HG03558 (cell line): Measurements from ENCODE around the gene TEKT5.

ENCODE experiments used
- ATAC-seq: cut with Tn5 transposase; IDR thresholded peaks from one replicate; pipeline ENCODE4 v1.9.1; 2021; ENCODE audit warnings: moderate number of reproducible peaks; ENCODE audit not compliant: unreplicated experiment; ENCODE audit errors: extremely low read depth

TEKT5 gene

DNA sequence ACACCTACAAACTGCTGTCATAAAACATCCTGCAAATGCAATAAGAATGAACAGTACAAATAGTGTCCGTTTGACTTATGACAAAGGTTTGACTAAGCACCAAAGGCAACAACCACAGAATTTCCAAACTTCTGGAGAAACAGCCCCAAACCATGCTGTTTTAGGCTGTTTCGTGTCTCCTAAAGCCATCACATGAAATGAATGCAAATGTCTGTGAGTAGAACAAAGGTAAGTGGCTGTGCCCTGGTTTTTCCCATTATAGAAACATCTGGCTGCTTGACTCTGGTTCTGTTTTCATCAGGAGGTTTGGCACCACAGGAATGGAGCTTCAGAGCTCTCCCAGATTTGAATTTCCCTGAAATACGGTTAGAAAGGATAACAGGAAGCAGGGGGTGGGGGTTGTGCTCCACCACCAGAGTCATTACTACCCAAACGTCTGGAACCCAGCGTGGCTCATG lies 109.7 kb downstream of the TEKT5 start:
- ATAC-seq, result no peak

DNA sequence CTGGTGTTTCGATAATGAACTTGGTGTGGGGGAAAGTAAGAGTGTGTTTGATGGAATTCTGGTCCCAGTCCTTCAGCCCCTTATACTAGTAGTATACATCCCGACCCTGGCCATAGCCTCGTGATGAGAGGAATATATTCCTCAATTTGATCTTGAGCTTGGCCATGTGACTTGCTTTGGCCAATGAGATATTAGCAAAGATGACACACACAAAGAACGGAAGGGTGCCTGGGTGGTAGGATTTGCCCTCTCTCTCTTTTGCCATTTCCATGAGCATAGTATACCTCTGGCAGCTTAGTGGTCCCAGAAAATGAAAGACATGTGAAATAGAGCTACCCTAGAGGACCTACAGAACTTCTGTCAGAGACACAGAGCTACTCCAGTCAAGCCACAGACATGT lies 111.5 kb downstream of the TEKT5 start:
- no peak for ATAC-seq

GRCh38 chr16:10581507-10581906 lies 113.2 kb downstream of the TEKT5 start:
- no peak for ATAC-seq

DNA sequence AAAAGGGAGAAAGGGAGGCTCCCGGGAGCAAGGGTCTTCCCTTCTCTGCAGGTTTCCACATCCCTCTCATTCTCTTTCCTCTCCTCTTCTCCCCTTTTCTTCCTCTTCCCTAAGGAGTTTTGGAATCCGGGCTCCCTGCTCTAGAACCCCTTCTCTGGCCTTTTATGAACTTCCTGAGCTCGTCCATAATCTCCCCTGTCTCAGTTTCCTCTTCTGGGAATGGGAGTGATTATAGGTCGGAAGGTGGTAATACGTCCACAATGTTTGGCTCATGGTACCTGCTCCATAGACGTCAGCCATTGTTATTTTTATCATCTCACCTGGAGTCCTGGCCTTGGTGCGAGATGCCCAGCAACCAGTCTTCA lies 113.9 kb downstream of the TEKT5 start:
- ATAC-seq, result no peak

DNA sequence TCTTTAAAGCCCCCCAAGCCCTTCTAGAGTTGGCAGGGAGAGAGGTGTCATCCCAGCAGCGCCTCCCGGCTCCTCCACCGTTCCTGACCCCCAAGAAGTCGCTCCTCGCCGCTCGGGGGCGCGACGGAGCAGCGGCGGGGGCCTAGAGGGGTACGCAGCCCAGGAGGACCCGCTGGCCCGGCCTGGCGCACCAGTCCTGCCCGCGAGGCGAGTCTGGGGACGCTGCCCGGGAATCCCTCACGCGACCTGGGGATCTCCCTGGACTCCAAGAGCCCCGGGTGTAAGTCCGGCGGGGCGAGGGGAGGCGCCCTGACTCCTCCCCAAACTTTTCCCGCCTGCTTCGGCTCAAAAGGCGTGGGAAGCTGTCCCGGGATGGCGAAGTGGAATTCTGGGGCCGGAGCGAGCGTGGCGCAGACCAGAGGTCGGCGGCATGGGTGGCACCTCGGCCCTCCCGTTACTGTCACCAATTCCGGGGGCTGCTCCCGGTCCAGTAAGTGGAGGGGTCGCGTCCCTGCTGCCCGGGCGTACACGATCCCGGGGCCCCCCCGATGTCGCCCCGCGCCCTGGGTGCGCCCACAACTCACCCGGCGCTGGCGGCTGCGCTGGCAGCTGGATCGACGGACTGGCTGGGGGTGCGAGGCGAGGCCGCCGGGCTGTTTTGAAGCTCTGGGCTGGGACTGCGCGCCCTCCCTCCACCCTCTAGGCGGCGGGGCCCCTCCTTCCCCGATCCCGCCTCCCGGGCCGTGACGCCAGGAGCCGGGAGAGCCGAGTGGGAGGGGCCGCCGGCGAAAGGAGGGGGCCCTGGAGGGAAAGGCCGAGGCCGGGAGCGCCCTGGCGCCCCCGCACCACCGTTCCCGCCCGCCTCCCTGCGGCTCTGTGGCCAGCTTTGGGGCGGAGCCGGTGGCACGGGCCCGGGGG lies 114.5 kb downstream of the TEKT5 start, which contains the start of gene EMP2:
TSS of gene EMP2 (minus strand) at position 634 of the 918 bp plus-strand sequence. CDS start 32,981 bp downstream, outside the sequence.
- ATAC-seq, result no peak

DNA sequence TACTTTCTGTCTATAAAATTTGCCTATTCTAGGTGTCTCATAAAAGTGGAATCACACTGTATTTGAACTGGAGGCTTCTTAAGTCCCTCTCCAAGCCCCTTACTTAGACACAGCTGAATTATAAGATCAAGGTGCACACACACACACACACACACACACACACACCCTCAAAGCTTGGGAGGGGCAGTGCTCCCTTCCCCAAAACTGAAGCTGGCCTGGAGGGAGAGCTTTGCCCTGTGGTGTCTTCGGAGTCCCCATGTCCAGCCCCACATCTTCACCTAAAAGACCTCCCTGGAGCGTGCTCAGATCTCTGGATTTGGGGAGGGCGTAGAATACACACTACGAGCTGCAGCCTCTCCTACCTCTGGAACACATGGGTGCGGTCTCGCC lies 115.2 kb downstream of the TEKT5 start:
- no peak for ATAC-seq

- no peak for ATAC-seq
Measured at GRCh38 chr16:10578474-10579316, 116.0 kb downstream of the TEKT5 start.
